WTC11 (cell line): Measurements from ENCODE around the gene SAFB. TPM values are rescaled to one million over a fixed set of nuclear protein-coding genes. Genes with fewer than 3 reads are reported as not detected.

Experiments
- ATAC-seq: fragments of 200-7000 bp; cut with Tn5 transposase; 2 replicates; pipeline ENCODE4 v1.10.0; 2021; ENCODE audit warnings: mild to moderate bottlenecking, moderate library complexity
- CTCF ChIA-PET: fragments of 300-600 bp; sonication (Branson Sonifier 250); formaldehyde crosslinking; loops from one replicate; lab custom pipeline; 2021; ENCODE audit warnings: antibody characterized with exemption; lab: Charles Lee
- POLR2A ChIA-PET: fragments of 350-600 bp; sonication (Branson Sonifier 250); formaldehyde crosslinking; loops from one replicate; lab custom pipeline; 2021; ENCODE audit warnings: antibody characterized with exemption; lab: Charles Lee
- DNase-seq: peaks from one replicate; pipeline ENCODE4 v3.0.0; 2021; ENCODE audit warnings: low spot score
- H3K27ac Mint-ChIP-seq: 2 replicates; pipeline ENCODE4 v1.8.0; 2021; ENCODE audit warnings: mixed read lengths
- H3K27me3 Mint-ChIP-seq: 2 replicates; pipeline ENCODE4 v1.8.0; 2021; ENCODE audit warnings: low read depth, mild to moderate bottlenecking, moderate library complexity, mixed read lengths
- H3K36me3 Mint-ChIP-seq: 2 replicates; pipeline ENCODE4 v1.8.0; 2021; ENCODE audit warnings: mixed read lengths
- H3K4me1 Mint-ChIP-seq: 2 replicates; pipeline ENCODE4 v1.8.0; 2022; ENCODE audit warnings: mixed read lengths
- H3K4me3 Mint-ChIP-seq: 2 replicates; pipeline ENCODE4 v1.8.0; 2021; ENCODE audit warnings: mild to moderate bottlenecking, moderate library complexity, mixed read lengths
- H3K9me3 Mint-ChIP-seq: 2 replicates; pipeline ENCODE4 v1.8.0; 2021; ENCODE audit warnings: mixed read lengths
- CREM ChIP-seq: sonication (generic); formaldehyde crosslinking; IDR thresholded peaks from 2 replicates; pipeline ENCODE4 v1.8.1; 2022; ENCODE audit warnings: mild to moderate bottlenecking, missing genetic modification reagents, moderate library complexity
- PRRX2 ChIP-seq: fragments of 250-450 bp; sonication (Bioruptor Pico); IDR thresholded peaks from 2 replicates; pipeline ENCODE4 v1.8.0; 2021; ENCODE audit warnings: mild to moderate bottlenecking
- SMAD4 ChIP-seq: sonication (generic); formaldehyde crosslinking; IDR thresholded peaks from 2 replicates; pipeline ENCODE4 v1.8.0; 2022; ENCODE audit warnings: mild to moderate bottlenecking, missing genetic modification reagents
- SOX15 ChIP-seq: fragments of 250-450 bp; sonication (Bioruptor Pico); IDR thresholded peaks from 2 replicates; pipeline ENCODE4 v1.9.0; 2021; ENCODE audit warnings: mild to moderate bottlenecking
- SP1 ChIP-seq: sonication (generic); formaldehyde crosslinking; conservative IDR thresholded peaks from 2 replicates; pipeline ENCODE4 v1.8.1; 2022; ENCODE audit warnings: missing genetic modification reagents
- TEAD1 ChIP-seq: sonication (generic); formaldehyde crosslinking; IDR thresholded peaks from 2 replicates; pipeline ENCODE4 v1.8.0; 2022; ENCODE audit warnings: mild to moderate bottlenecking, missing genetic modification reagents
- ZNF232 ChIP-seq: sonication (generic); formaldehyde crosslinking; IDR thresholded peaks from 2 replicates; pipeline ENCODE4 v1.8.0; 2022; ENCODE audit warnings: mild to moderate bottlenecking, missing genetic modification reagents
- total RNA-seq: library from RNA; stranded (reverse); gene quantifications from 3 replicates; pipeline ENCODE4 v1.2.3, GENCODE V29; 2021
- TF ChIP-seq, protein P1 (sequence below): sonication (generic); formaldehyde crosslinking; conservative IDR thresholded peaks from 2 replicates; pipeline ENCODE4 v1.8.1; 2023; ENCODE audit warnings: mild to moderate bottlenecking, low read depth, missing genetic modification reagents, moderate library complexity
- TF ChIP-seq, protein P2 (sequence below): sonication (generic); formaldehyde crosslinking; IDR thresholded peaks from 2 replicates; pipeline ENCODE4 v1.8.1; 2022; ENCODE audit warnings: low read depth, missing genetic modification reagents, borderline replicate concordance
- TF ChIP-seq, protein P3 (sequence below): sonication (generic); formaldehyde crosslinking; IDR thresholded peaks from 2 replicates; pipeline ENCODE4 v1.8.1; 2022; ENCODE audit warnings: low read depth, mild to moderate bottlenecking, moderate library complexity, missing genetic modification reagents, borderline replicate concordance
- TF ChIP-seq, protein P4 (sequence below): sonication (generic); formaldehyde crosslinking; IDR thresholded peaks from 2 replicates; pipeline ENCODE4 v1.8.0; 2023; ENCODE audit warnings: mild to moderate bottlenecking, missing genetic modification reagents
- TF ChIP-seq, protein P5 (sequence below): fragments of 250-450 bp; sonication (Bioruptor Pico); IDR thresholded peaks from 2 replicates; pipeline ENCODE4 v1.9.0; 2021; ENCODE audit warnings: mild to moderate bottlenecking
- TF ChIP-seq, protein P6 (sequence below): sonication (generic); formaldehyde crosslinking; IDR thresholded peaks from 2 replicates; pipeline ENCODE4 v1.8.1; 2022; ENCODE audit warnings: mild to moderate bottlenecking, missing genetic modification reagents, moderate library complexity, borderline replicate concordance
- TF ChIP-seq, protein P7 (sequence below): sonication (generic); formaldehyde crosslinking; IDR thresholded peaks from 2 replicates; pipeline ENCODE4 v1.8.0; 2022; ENCODE audit warnings: mild to moderate bottlenecking, missing genetic modification reagents

The SAFB gene
- total RNA-seq, 1 experiment from 2014 or later = 141 TPM

DNA sequence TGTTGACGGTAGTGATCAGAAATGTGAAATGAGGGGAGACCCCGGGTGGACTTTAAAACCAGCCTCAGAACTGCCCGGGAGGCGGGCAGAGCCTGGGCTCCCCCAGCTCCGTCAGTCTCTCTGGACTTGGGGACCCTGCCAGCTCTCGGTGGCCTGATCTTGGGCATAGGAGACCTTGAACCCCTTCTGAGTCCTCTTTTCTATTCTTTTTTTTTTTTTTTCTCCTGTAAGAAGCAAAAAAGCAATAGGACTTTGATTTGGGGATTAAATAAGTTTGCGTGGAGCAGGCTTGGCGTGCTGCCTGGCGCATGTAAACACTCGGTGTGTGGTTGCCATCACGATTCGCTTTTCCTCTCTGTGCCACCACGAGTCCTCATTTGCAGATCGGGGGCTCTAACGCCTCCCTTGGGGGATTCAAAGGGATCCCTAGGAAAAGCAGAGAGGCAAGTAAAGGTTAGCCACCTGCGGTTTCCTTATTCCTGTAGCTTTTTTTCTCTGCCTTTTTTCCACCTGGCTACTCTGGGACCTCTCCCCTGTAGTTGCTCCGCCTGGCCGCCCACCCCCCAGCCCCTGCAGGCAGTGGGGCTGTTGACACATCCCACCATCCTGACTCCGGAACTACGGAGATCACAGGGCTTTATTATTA is 1.3 kb downstream of the SAFB start:
- peaks cover 5% of the 10 kb centered on the region for H3K27me3 Mint-ChIP-seq
- H3K4me3 Mint-ChIP-seq = peak overlapping the region; percentile 90
- TF ChIP-seq, protein P1, sequence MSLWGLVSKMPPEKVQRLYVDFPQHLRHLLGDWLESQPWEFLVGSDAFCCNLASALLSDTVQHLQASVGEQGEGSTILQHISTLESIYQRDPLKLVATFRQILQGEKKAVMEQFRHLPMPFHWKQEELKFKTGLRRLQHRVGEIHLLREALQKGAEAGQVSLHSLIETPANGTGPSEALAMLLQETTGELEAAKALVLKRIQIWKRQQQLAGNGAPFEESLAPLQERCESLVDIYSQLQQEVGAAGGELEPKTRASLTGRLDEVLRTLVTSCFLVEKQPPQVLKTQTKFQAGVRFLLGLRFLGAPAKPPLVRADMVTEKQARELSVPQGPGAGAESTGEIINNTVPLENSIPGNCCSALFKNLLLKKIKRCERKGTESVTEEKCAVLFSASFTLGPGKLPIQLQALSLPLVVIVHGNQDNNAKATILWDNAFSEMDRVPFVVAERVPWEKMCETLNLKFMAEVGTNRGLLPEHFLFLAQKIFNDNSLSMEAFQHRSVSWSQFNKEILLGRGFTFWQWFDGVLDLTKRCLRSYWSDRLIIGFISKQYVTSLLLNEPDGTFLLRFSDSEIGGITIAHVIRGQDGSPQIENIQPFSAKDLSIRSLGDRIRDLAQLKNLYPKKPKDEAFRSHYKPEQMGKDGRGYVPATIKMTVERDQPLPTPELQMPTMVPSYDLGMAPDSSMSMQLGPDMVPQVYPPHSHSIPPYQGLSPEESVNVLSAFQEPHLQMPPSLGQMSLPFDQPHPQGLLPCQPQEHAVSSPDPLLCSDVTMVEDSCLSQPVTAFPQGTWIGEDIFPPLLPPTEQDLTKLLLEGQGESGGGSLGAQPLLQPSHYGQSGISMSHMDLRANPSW (CRISPR knock-in tag) = no peak
- TF ChIP-seq TEAD1 = no peak
- TF ChIP-seq ZNF232 (CRISPR knock-in tag) = no peak
- TF ChIP-seq SP1 (CRISPR knock-in tag) = no peak
- no peak for TF ChIP-seq PRRX2
- TF ChIP-seq, protein P2, sequence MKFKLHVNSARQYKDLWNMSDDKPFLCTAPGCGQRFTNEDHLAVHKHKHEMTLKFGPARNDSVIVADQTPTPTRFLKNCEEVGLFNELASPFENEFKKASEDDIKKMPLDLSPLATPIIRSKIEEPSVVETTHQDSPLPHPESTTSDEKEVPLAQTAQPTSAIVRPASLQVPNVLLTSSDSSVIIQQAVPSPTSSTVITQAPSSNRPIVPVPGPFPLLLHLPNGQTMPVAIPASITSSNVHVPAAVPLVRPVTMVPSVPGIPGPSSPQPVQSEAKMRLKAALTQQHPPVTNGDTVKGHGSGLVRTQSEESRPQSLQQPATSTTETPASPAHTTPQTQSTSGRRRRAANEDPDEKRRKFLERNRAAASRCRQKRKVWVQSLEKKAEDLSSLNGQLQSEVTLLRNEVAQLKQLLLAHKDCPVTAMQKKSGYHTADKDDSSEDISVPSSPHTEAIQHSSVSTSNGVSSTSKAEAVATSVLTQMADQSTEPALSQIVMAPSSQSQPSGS (CRISPR knock-in tag) = no peak
- TF ChIP-seq SOX15 (CRISPR knock-in tag) = no peak
- TF ChIP-seq, protein P3, sequence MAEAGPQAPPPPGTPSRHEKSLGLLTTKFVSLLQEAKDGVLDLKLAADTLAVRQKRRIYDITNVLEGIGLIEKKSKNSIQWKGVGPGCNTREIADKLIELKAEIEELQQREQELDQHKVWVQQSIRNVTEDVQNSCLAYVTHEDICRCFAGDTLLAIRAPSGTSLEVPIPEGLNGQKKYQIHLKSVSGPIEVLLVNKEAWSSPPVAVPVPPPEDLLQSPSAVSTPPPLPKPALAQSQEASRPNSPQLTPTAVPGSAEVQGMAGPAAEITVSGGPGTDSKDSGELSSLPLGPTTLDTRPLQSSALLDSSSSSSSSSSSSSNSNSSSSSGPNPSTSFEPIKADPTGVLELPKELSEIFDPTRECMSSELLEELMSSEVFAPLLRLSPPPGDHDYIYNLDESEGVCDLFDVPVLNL (CRISPR knock-in tag) = no peak
- no peak for TF ChIP-seq SMAD4 (CRISPR knock-in tag)
- TF ChIP-seq, protein P4, sequence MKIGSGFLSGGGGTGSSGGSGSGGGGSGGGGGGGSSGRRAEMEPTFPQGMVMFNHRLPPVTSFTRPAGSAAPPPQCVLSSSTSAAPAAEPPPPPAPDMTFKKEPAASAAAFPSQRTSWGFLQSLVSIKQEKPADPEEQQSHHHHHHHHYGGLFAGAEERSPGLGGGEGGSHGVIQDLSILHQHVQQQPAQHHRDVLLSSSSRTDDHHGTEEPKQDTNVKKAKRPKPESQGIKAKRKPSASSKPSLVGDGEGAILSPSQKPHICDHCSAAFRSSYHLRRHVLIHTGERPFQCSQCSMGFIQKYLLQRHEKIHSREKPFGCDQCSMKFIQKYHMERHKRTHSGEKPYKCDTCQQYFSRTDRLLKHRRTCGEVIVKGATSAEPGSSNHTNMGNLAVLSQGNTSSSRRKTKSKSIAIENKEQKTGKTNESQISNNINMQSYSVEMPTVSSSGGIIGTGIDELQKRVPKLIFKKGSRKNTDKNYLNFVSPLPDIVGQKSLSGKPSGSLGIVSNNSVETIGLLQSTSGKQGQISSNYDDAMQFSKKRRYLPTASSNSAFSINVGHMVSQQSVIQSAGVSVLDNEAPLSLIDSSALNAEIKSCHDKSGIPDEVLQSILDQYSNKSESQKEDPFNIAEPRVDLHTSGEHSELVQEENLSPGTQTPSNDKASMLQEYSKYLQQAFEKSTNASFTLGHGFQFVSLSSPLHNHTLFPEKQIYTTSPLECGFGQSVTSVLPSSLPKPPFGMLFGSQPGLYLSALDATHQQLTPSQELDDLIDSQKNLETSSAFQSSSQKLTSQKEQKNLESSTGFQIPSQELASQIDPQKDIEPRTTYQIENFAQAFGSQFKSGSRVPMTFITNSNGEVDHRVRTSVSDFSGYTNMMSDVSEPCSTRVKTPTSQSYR (CRISPR knock-in tag) = no peak
- TF ChIP-seq, protein P5, sequence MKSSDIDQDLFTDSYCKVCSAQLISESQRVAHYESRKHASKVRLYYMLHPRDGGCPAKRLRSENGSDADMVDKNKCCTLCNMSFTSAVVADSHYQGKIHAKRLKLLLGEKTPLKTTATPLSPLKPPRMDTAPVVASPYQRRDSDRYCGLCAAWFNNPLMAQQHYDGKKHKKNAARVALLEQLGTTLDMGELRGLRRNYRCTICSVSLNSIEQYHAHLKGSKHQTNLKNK (CRISPR knock-in tag) = no peak
- TF ChIP-seq CREM = no peak
- TF ChIP-seq, protein P6, sequence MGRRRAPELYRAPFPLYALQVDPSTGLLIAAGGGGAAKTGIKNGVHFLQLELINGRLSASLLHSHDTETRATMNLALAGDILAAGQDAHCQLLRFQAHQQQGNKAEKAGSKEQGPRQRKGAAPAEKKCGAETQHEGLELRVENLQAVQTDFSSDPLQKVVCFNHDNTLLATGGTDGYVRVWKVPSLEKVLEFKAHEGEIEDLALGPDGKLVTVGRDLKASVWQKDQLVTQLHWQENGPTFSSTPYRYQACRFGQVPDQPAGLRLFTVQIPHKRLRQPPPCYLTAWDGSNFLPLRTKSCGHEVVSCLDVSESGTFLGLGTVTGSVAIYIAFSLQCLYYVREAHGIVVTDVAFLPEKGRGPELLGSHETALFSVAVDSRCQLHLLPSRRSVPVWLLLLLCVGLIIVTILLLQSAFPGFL (CRISPR knock-in tag) = no peak
- TF ChIP-seq, protein P7, sequence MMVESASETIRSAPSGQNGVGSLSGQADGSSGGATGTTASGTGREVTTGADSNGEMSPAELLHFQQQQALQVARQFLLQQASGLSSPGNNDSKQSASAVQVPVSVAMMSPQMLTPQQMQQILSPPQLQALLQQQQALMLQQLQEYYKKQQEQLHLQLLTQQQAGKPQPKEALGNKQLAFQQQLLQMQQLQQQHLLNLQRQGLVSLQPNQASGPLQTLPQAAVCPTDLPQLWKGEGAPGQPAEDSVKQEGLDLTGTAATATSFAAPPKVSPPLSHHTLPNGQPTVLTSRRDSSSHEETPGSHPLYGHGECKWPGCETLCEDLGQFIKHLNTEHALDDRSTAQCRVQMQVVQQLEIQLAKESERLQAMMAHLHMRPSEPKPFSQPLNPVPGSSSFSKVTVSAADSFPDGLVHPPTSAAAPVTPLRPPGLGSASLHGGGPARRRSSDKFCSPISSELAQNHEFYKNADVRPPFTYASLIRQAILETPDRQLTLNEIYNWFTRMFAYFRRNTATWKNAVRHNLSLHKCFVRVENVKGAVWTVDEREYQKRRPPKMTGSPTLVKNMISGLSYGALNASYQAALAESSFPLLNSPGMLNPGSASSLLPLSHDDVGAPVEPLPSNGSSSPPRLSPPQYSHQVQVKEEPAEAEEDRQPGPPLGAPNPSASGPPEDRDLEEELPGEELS = no peak
- peaks cover 55% of the 10 kb centered on the region for H3K36me3 Mint-ChIP-seq
- peak overlapping the region; percentile 94 for H3K27ac Mint-ChIP-seq
- ATAC-seq (no peak), DNase-seq (no peak)
- CTCF ChIA-PET = interaction anchor here (1.9 to 2.2 kb wide), 2 partner anchors 63 to 65 kb away, joined by 13 to 16 read pairs; partner anchors contain the start of gene RPL36
- no peaks in the 10 kb centered on the region for H3K9me3 Mint-ChIP-seq
- POLR2A ChIA-PET = interaction anchor here (0.6 kb wide), 1 partner anchor 56 kb away, joined by 3 read pairs; no protein-coding TSS in a partner anchor
- H3K4me1 Mint-ChIP-seq = peaks cover 42% of the 10 kb centered on the region
